Left lung (tissue), 14 donors: Measurements from ENCODE around the gene TBC1D10A. TPM values are rescaled to one million over a fixed set of nuclear protein-coding genes. Genes with fewer than 3 reads are reported as not detected.

Experiments used
- ATAC-seq: fragments of 200-7000 bp; cut with Tn5 transposase; one replicate; pipeline ENCODE4 v1.9.1; 2020; ENCODE audit warnings: moderate library complexity
- DNase-seq, 4 donors: peaks; one replicate each; pipeline ENCODE4 v3.0.0-alpha.2; 2013 to 2020
- H3K27ac ChIP-seq, 2 donors: fragments of 200-600 bp; sonication (generic) in 1 of 2; one replicate each; pipeline versions ENCODE4 v1.5.0 to v1.8.0; 2020 to 2021
- H3K27me3 ChIP-seq, 2 donors: fragments of 200-600 bp; sonication (generic) in 1 of 2; one replicate each; pipeline versions ENCODE4 v1.5.0 to v1.8.0; 2020 to 2021
- H3K36me3 ChIP-seq, 2 donors: fragments of 200-600 bp; sonication (generic) in 1 of 2; one replicate each; pipeline versions ENCODE4 v1.5.0 to v1.8.0; 2020 to 2021
- H3K4me1 ChIP-seq, 2 donors: fragments of 200-600 bp; one replicate each; pipeline ENCODE4 v1.8.0; 2021
- H3K4me3 ChIP-seq, 2 donors: fragments of 200-600 bp; sonication (generic) in 1 of 2; one replicate each; pipeline versions ENCODE4 v1.5.0 to v1.8.0; 2020 to 2021; ENCODE audit warnings: mild to moderate bottlenecking in 1 of 2
- H3K9me3 ChIP-seq, 2 donors: fragments of 200-600 bp; sonication (generic) in 1 of 2; one replicate each; pipeline versions ENCODE4 v1.5.0 to v1.8.0; 2020 to 2021
- CTCF ChIP-seq, 2 donors: fragments of 200-600 bp; sonication (generic) in 1 of 2; IDR thresholded peaks; one replicate each; pipeline versions ENCODE4 v1.5.0 to v1.8.0; 2021; ENCODE audit warnings: antibody characterized with exemption in 2 of 2
- intact Hi-C, 2 donors: fragments of 100-400 bp; cut with DNase I; formaldehyde crosslinking; loops; one replicate each; pipeline versions ENCODE4 v1.11.2 to v1.14.2; 2022
- long read RNA-seq, 12 donors: library from polyadenylated mRNA in 2 of 12; unstranded in 2 of 12; transcript quantifications; one replicate each; pipeline ENCODE4 v2.0.0 and lab custom pipeline, GENCODE V29; 2019 to 2026
- polyA plus RNA-seq, 6 donors: library from polyadenylated mRNA; unstranded; fragments of 120-200 nt; gene quantifications; one replicate each; pipeline ENCODE4 v1.2.1, GENCODE V29; 2013; ENCODE audit not compliant: insufficient read length in 6 of 6
- total RNA-seq, 2 donors: library from RNA; stranded (reverse); fragmentation: NEBNext Ultra II Directional; extraction: Animal tissue kit (Norgen Biotek cat#: 25700); gene quantifications; one replicate each; pipeline ENCODE4 v1.2.1, GENCODE V29; 2021
- donor health status: DM: no; HTN: yes; CAD: no.
- donor health status: DM: no; HTN: no; CAD: no.

Gene TBC1D10A, protein sequence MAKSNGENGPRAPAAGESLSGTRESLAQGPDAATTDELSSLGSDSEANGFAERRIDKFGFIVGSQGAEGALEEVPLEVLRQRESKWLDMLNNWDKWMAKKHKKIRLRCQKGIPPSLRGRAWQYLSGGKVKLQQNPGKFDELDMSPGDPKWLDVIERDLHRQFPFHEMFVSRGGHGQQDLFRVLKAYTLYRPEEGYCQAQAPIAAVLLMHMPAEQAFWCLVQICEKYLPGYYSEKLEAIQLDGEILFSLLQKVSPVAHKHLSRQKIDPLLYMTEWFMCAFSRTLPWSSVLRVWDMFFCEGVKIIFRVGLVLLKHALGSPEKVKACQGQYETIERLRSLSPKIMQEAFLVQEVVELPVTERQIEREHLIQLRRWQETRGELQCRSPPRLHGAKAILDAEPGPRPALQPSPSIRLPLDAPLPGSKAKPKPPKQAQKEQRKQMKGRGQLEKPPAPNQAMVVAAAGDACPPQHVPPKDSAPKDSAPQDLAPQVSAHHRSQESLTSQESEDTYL
- total RNA-seq = 10 to 100 TPM; 21.7 to 25.4 TPM
- polyA plus RNA-seq = 10 to 100 TPM; 15.4 to 19.8 (median 17.8) TPM
- long read RNA-seq, donor 1, transcript TBC1D10A-201 (9 exons, 2,077 nt) = major isoform, 8 of 19 reads
- long read RNA-seq, donor 1, partial matches to known transcripts = 11 of 19 reads
- long read RNA-seq, donor 1, other reads (novel, unspliced or antisense) = 0 of 19 reads
- long read RNA-seq, donor 2, transcript TBC1D10A-201 (9 exons, 2,077 nt) = major isoform, 5 of 5 reads
- long read RNA-seq, donor 2, partial matches to known transcripts = 0 of 5 reads
- long read RNA-seq, donor 2, other reads (novel, unspliced or antisense) = 0 of 5 reads
- long read RNA-seq, donor 3, transcript TBC1D10A-201 (9 exons, 2,077 nt) = major isoform, 8 of 8 reads
- long read RNA-seq, donor 3, partial matches to known transcripts = 0 of 8 reads
- long read RNA-seq, donor 3, other reads (novel, unspliced or antisense) = 0 of 8 reads
- long read RNA-seq, donor 4, transcript TBC1D10A-201 (9 exons, 2,077 nt) = major isoform, 12 of 15 reads
- long read RNA-seq, donor 4, partial matches to known transcripts = 1 of 15 reads
- long read RNA-seq, donor 4, other reads (novel, unspliced or antisense) = 2 of 15 reads
- long read RNA-seq, donor 5, transcript TBC1D10A-201 (9 exons, 2,077 nt) = major isoform, 12 of 12 reads
- long read RNA-seq, donor 5, partial matches to known transcripts = 0 of 12 reads
- long read RNA-seq, donor 5, other reads (novel, unspliced or antisense) = 0 of 12 reads
- long read RNA-seq, donor 6, transcript TBC1D10A-201 (9 exons, 2,077 nt) = major isoform, 7 of 7 reads
- long read RNA-seq, donor 6, partial matches to known transcripts = 0 of 7 reads
- long read RNA-seq, donor 6, other reads (novel, unspliced or antisense) = 0 of 7 reads
- long read RNA-seq, donor 7, partial matches to known transcripts = 0 of 2 reads
- long read RNA-seq, donor 7, other reads (novel, unspliced or antisense) = 0 of 2 reads
- long read RNA-seq, donor 8, transcript TBC1D10A-201 (9 exons, 2,077 nt) = major isoform, 5 of 5 reads
- long read RNA-seq, donor 8, partial matches to known transcripts = 0 of 5 reads
- long read RNA-seq, donor 8, other reads (novel, unspliced or antisense) = 0 of 5 reads
- long read RNA-seq, donor 9 = 0 reads
- long read RNA-seq, donor 10, transcript TBC1D10A-201 (9 exons, 2,077 nt) = major isoform, 12 of 15 reads
- long read RNA-seq, donor 10, partial matches to known transcripts = 1 of 15 reads
- long read RNA-seq, donor 10, other reads (novel, unspliced or antisense) = 2 of 15 reads
- long read RNA-seq, donor 11, transcript TBC1D10A-201 (9 exons, 2,077 nt) = major isoform, 6 of 6 reads
- long read RNA-seq, donor 11, partial matches to known transcripts = 0 of 6 reads
- long read RNA-seq, donor 11, other reads (novel, unspliced or antisense) = 0 of 6 reads
- long read RNA-seq, donor 12, transcript TBC1D10A-201 (9 exons, 2,077 nt) = major isoform, 9 of 9 reads
- long read RNA-seq, donor 12, partial matches to known transcripts = 0 of 9 reads
- long read RNA-seq, donor 12, other reads (novel, unspliced or antisense) = 0 of 9 reads

- DNase-seq (peak; percentile 80 to 96 (median 93)), ATAC-seq (peak; percentile 93)
- no peaks in the 10 kb centered on the region for H3K9me3 ChIP-seq
- peaks cover 0 to 38% of the 10 kb centered on the region in 2 donors for H3K36me3 ChIP-seq
- no peak for TF ChIP-seq CTCF (IDR thresholded peaks at IDR 0.05)
- no peaks in the 10 kb centered on the region for H3K27me3 ChIP-seq
- H3K4me3 ChIP-seq = peak within 1 kb of the TSS; percentile 93 to 96
- intact Hi-C loops = no loop called here
- peaks cover 25 to 50% of the 10 kb centered on the region in 2 donors for H3K4me1 ChIP-seq
- peak within 1 kb of the TSS; percentile 77 to 88 for H3K27ac ChIP-seq
Observed at GRCh38 chr22:30326706-30327362, at the start of gene TBC1D10A. TSS of gene TBC1D10A (minus strand) at chr22:30326941. CDS start at chr22:30326881, 60 bp downstream.

GRCh38 chr22:30375312-30375849, 48.6 kb upstream of the TBC1D10A start:
- no peaks in the 10 kb centered on the region for H3K9me3 ChIP-seq
- intact Hi-C loops = no loop called here
- no peak overlapping the region for H3K4me3 ChIP-seq
- no peak for ATAC-seq
- no peaks in the 10 kb centered on the region for H3K27me3 ChIP-seq
- peaks cover 0 to 20% of the 10 kb centered on the region in 2 donors for H3K36me3 ChIP-seq
- no peak for DNase-seq
- no peak overlapping the region for H3K27ac ChIP-seq
- no peak for TF ChIP-seq CTCF (IDR thresholded peaks at IDR 0.05)
- peaks cover 0 to 16% of the 10 kb centered on the region in 2 donors for H3K4me1 ChIP-seq

- no peak overlapping the region for H3K4me3 ChIP-seq
- no peak for TF ChIP-seq CTCF (IDR thresholded peaks at IDR 0.05)
- ATAC-seq (no peak), DNase-seq (peak in 1 of 4 donors; percentile 55)
- no peaks in the 10 kb centered on the region for H3K27me3 ChIP-seq
- intact Hi-C loops = no loop called here
- H3K9me3 ChIP-seq = no peaks in the 10 kb centered on the region
- H3K4me1 ChIP-seq = peaks cover 0 to 16% of the 10 kb centered on the region in 2 donors
- H3K27ac ChIP-seq = peak overlapping the region in 1 of 2 donors; percentile 69
- peaks cover 0 to 9% of the 10 kb centered on the region in 2 donors for H3K36me3 ChIP-seq
Observed at GRCh38 chr22:30373331-30374325, 46.9 kb upstream of the TBC1D10A start.
